ENCODE measurements around the gene CXCL13. TPM values are rescaled to one million over a fixed set of nuclear protein-coding genes. Genes with fewer than 3 reads are reported as not detected.

CXCL13 gene
- total and polyA plus RNA-seq, 2 of the 8 experiments (the other 6 are each of a cell fraction or from before 2014, with no cell fraction given): not detected

DNA sequence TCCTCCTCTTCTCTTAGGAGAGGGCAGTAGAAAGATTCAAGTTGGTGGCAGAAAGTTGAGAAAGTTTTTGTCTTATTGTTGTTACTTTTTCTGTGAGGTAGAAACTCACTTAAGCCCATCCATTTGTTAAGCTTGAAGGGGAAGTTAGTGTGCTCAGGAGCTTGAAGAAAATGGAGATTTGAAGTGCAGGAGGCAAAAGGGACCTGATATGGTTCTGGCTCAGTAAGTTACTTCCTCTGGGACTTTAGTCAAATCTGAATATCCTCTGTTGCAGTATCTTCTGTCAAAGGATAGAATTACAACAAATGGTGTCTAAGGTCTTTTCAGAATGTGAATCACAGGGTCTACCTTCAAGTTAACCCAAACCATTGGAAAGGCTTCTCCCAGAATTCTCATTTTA is 46.2 kb downstream of the CXCL13 start (continued):
- no peak for TF ChIP-seq ASH2L (IDR thresholded peaks at IDR 0.05; ENCODE audit: low read length)
- no peak for TF ChIP-seq RAD21 (IDR thresholded peaks at IDR 0.05 in 1 of 2, conservative IDR thresholded peaks at IDR 0.05 in 1 of 2; ENCODE audit: low read depth in 2 of 2, low read length in 2 of 2)
- no peak for TF ChIP-seq POLR2AphosphoS5 (IDR thresholded peaks at IDR 0.05; ENCODE audit: low read depth, low read length)

Measured in H1 (cell line).